Left lung (tissue), 10 donors: ENCODE measurements around the gene METTL1. TPM values are rescaled to one million over a fixed set of nuclear protein-coding genes. Genes with fewer than 3 reads are reported as not detected.
A peak's percentile ranks its signal among the peaks of the same experiment; 100 is the strongest.

Source experiments
- ATAC-seq: fragments of 200-7000 bp; cut with Tn5 transposase; one replicate; pipeline ENCODE4 v1.9.1; 2020; ENCODE audit warnings: moderate library complexity
- DNase-seq, 4 donors: peaks; one replicate each; pipeline ENCODE4 v3.0.0-alpha.2; 2013 to 2020
- H3K27ac ChIP-seq, 2 donors: fragments of 200-600 bp; sonication (generic) in 1 of 2; one replicate each; pipeline versions ENCODE4 v1.5.0 to v1.8.0; 2020 to 2021
- H3K27me3 ChIP-seq, 2 donors: fragments of 200-600 bp; sonication (generic) in 1 of 2; one replicate each; pipeline versions ENCODE4 v1.5.0 to v1.8.0; 2020 to 2021
- H3K36me3 ChIP-seq, 2 donors: fragments of 200-600 bp; sonication (generic) in 1 of 2; one replicate each; pipeline versions ENCODE4 v1.5.0 to v1.8.0; 2020 to 2021
- H3K4me1 ChIP-seq, 2 donors: fragments of 200-600 bp; one replicate each; pipeline ENCODE4 v1.8.0; 2021
- H3K4me3 ChIP-seq, 2 donors: fragments of 200-600 bp; sonication (generic) in 1 of 2; one replicate each; pipeline versions ENCODE4 v1.5.0 to v1.8.0; 2020 to 2021; ENCODE audit warnings: mild to moderate bottlenecking in 1 of 2
- H3K9me3 ChIP-seq, 2 donors: fragments of 200-600 bp; sonication (generic) in 1 of 2; one replicate each; pipeline versions ENCODE4 v1.5.0 to v1.8.0; 2020 to 2021
- intact Hi-C, 2 donors: fragments of 100-400 bp; cut with DNase I; formaldehyde crosslinking; loops; one replicate each; pipeline versions ENCODE4 v1.11.2 to v1.14.2; 2022
- polyA plus RNA-seq, 6 donors: library from polyadenylated mRNA; unstranded; fragments of 120-200 nt; gene quantifications; one replicate each; pipeline ENCODE4 v1.2.1, GENCODE V29; 2013; ENCODE audit not compliant: insufficient read length in 6 of 6
- total RNA-seq, 2 donors: library from RNA; stranded (reverse); fragmentation: NEBNext Ultra II Directional; extraction: Animal tissue kit (Norgen Biotek cat#: 25700); gene quantifications; one replicate each; pipeline ENCODE4 v1.2.1, GENCODE V29; 2021
- TF ChIP-seq, protein P1 (sequence below), 2 donors: fragments of 200-600 bp; sonication (generic) in 1 of 2; IDR thresholded peaks; one replicate each; pipeline versions ENCODE4 v1.5.0 to v1.8.0; 2021; ENCODE audit warnings: antibody characterized with exemption in 2 of 2
- donor health status: DM: no; HTN: yes; CAD: no.
- donor health status: DM: no; HTN: no; CAD: no.

Gene METTL1
- total and polyA plus RNA-seq, 8 donors = 17.3 to 40.2 (median 30.6) TPM

DNA sequence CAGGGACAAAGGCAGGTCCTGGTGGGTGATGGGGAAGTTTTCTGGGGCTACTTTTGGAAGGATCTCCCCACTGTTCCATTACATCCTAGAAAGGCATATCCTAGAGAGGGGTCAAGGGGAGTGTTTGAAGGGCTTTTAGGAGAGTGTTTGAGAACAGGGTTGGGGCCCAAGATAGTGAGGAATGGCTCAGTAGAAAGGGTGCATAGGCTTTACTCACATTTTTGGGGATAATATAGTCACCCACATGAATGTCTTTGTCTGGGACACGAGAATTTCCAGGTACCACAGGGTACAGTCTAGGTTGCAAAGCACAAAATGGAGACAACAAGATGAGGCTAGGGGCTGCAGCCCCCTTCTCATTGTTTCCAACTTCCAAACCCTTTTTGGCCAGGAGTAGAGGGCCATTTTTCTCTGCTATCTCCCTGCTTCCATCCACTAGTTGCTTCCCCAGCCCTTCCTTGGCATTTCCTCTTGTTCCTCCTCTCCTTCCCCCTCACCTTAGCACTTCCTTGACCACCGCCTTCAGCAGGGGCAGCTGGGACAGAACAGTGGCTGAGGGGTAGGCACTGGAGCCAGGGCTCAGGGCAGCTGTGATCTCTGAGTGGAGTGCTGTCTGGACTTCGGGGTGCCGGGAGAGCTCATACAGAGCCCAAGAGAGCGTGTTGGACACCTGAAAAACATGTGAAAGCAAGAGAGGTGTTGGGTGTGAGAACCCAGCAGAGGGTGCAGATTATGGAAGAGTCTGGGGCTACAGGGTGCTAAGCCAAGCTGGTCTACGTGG is 7.8 kb downstream of the METTL1 start:
- DNase-seq (no peak), ATAC-seq (no peak)
- no peaks in the 10 kb centered on the region for H3K9me3 ChIP-seq
- H3K4me3 ChIP-seq = peak overlapping the region in 1 of 2 donors; percentile 45
- no peak overlapping the region for H3K27ac ChIP-seq
- H3K4me1 ChIP-seq = peaks cover 23 to 32% of the 10 kb centered on the region in 2 donors
- intact Hi-C loops = no loop called here
- peaks cover 24 to 55% of the 10 kb centered on the region in 2 donors for H3K27me3 ChIP-seq
- peaks cover 0 to 14% of the 10 kb centered on the region in 2 donors for H3K36me3 ChIP-seq
- TF ChIP-seq, protein P1, sequence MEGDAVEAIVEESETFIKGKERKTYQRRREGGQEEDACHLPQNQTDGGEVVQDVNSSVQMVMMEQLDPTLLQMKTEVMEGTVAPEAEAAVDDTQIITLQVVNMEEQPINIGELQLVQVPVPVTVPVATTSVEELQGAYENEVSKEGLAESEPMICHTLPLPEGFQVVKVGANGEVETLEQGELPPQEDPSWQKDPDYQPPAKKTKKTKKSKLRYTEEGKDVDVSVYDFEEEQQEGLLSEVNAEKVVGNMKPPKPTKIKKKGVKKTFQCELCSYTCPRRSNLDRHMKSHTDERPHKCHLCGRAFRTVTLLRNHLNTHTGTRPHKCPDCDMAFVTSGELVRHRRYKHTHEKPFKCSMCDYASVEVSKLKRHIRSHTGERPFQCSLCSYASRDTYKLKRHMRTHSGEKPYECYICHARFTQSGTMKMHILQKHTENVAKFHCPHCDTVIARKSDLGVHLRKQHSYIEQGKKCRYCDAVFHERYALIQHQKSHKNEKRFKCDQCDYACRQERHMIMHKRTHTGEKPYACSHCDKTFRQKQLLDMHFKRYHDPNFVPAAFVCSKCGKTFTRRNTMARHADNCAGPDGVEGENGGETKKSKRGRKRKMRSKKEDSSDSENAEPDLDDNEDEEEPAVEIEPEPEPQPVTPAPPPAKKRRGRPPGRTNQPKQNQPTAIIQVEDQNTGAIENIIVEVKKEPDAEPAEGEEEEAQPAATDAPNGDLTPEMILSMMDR (IDR thresholded peaks at IDR 0.05) = no peak

DNA sequence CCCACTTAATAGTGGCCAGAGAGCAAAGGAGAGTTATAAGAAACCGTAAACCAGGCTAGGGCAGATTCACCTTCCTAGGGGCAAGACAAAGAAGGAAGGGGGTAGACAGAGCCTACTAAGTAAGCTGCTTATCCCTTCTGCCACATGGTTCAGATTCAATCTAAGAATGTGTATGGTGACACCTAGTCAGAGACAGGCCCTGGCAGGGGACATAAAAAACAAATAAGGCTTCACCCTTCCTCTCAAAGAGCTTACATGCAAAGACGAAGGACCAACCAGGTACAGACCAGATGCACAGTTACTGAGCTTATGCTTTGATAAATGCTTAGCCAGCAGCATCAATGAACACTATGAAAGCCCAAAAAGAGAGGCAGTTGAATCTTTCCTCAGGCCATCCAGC is 9.4 kb downstream of the METTL1 start:
- Histone ChIP-seq H3K27me3 (peaks cover 24 to 51% of the 10 kb centered on the region in 2 donors), H3K36me3 (peaks cover 0 to 20% of the 10 kb centered on the region in 2 donors), H3K27ac (no peak overlapping the region), H3K4me1 (peaks cover 23 to 32% of the 10 kb centered on the region in 2 donors), H3K9me3 (no peaks in the 10 kb centered on the region), H3K4me3 (no peak overlapping the region)
- TF ChIP-seq, protein P1 (IDR thresholded peaks at IDR 0.05) = no peak
- DNase-seq = no peak
- no peak for ATAC-seq
- intact Hi-C loops = no loop called here

DNA sequence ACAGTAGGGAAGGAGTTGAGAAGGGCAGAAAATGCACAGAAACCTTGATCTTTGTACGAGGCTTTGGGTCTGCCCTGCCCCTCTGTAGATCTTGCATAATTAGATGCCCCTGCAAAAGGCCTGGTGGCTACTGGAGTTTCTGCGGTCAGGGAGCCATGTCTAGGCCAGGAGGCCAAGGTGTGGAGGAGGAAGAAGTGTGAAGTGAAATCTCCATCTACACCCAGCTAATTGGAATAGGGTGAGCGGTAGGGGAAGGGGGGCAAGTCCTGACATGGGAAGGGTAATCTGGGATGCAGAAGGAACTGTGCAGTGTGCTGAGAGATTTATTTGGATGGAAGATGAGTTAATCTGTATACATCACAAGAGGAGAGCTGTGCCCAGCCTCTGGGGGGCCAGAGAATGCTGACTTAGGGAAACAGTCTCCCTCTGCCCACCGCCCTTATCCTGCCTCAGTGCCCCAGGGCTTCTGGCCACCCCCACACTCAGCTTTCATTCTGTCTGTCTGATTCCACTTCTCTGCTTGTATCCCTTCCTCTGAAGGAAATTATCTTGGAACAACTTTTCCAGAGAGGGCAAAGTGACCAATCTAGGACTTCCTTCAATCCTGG is 10.4 kb downstream of the METTL1 start:
- Histone ChIP-seq H3K36me3 (peaks cover 0 to 20% of the 10 kb centered on the region in 2 donors), H3K9me3 (no peaks in the 10 kb centered on the region), H3K27me3 (peaks cover 24 to 41% of the 10 kb centered on the region in 2 donors), H3K27ac (no peak overlapping the region), H3K4me3 (no peak overlapping the region), H3K4me1 (peaks cover 15 to 28% of the 10 kb centered on the region in 2 donors)
- intact Hi-C loops = no loop called here
- DNase-seq (no peak), ATAC-seq (no peak)
- TF ChIP-seq, protein P1 (IDR thresholded peaks at IDR 0.05) = no peak

DNA sequence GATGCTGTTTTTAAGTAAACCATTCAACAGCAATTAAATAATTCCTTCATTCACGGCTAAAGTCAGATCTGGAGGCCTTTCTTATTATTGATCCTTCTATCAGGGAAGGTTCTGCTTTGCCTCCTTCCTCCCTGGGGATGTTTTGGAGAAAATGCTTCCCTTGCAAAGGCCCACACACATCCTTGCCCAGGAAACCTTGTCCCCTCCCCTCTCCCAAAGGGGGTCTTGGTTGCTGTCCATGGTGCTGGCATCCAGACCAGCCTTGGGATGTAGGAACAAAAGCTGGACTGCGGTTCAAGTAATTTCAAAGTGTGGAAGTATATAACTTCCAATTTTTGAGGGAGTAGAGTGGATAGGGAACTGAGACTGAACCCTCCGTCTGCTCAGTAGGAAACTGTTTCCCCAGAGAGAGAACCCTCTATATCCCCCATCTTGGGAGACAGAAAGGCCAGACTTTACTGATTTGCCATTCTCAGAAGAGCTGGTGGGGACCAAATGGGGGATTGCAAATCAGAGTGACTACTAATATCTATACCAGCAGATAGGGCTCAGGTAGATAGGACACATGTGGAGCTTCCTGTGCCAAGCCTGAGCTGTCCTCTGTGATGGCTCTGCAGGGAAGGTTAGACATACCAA is 11.4 kb downstream of the METTL1 start:
- intact Hi-C loops = no loop called here

More for the DNA sequence above, 11.4 kb downstream of the METTL1 start:
- peaks cover 0 to 20% of the 10 kb centered on the region in 2 donors for H3K36me3 ChIP-seq
- no peak overlapping the region for H3K27ac ChIP-seq
- no peak overlapping the region for H3K4me3 ChIP-seq
- TF ChIP-seq, protein P1 (IDR thresholded peaks at IDR 0.05) = no peak
- ATAC-seq (no peak), DNase-seq (no peak)
- H3K27me3 ChIP-seq = peaks cover 15 to 31% of the 10 kb centered on the region in 2 donors
- no peaks in the 10 kb centered on the region for H3K9me3 ChIP-seq
- peaks cover 6 to 26% of the 10 kb centered on the region in 2 donors for H3K4me1 ChIP-seq
